ENCODE results near the gene AIMP1.

AIMP1 gene

DNA sequence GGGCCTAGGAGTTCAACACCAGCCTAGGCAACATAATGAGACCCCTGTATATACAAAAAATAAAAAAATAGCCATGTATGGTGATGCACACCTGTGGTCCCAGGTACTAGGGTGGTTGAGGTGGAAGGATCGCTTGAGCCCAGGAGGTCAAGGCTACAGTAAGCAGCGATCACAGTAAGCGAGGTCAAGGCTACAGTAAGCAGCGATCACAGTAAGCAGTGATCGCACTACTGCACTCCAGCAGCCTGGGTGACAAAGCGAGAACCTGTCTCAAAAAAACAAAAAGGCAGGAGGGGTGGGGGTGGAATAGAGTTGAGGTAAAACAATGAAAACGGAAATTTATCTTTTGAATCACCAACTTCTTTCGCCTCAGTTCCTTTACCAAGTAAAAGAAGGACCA lies 29.7 kb upstream of the AIMP1 start:
- TF ChIP-seq, protein P1, sequence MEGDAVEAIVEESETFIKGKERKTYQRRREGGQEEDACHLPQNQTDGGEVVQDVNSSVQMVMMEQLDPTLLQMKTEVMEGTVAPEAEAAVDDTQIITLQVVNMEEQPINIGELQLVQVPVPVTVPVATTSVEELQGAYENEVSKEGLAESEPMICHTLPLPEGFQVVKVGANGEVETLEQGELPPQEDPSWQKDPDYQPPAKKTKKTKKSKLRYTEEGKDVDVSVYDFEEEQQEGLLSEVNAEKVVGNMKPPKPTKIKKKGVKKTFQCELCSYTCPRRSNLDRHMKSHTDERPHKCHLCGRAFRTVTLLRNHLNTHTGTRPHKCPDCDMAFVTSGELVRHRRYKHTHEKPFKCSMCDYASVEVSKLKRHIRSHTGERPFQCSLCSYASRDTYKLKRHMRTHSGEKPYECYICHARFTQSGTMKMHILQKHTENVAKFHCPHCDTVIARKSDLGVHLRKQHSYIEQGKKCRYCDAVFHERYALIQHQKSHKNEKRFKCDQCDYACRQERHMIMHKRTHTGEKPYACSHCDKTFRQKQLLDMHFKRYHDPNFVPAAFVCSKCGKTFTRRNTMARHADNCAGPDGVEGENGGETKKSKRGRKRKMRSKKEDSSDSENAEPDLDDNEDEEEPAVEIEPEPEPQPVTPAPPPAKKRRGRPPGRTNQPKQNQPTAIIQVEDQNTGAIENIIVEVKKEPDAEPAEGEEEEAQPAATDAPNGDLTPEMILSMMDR (IDR thresholded peaks at IDR 0.05), result no peak
- TF ChIP-seq ZFX (IDR thresholded peaks at IDR 0.05; ENCODE audit: borderline replicate concordance), result no peak

DNA sequence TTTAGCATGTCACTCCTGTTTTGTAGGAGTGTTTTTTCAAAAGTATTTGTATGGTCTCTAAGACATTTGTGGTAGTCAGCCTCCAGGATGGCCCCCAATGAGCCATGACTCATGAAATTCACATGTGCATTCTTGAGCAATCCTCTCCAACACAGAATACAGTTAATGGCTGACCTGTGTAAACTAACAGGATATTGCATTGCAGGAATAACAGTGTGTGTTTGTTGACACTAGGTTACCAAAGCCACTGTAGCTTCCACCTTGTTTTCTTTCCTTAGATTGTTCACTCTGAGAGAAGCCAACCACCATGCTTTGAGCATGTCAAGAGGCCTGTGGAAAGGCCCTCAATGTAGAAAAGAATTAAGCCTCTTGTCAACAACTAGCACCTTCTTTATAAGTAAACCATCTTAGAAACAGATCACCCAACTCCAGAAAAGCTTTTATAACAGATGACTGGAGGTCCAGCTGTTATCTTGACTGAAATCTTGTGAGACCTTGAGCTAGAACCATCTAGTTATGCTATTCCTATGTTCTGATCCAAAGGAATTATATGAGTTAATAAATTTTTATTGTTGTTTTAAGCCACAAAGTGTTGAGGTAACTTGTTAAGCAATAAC lies 28.9 kb upstream of the AIMP1 start:
- TF ChIP-seq, protein P1 (IDR thresholded peaks at IDR 0.05), result no peak
- no peak for TF ChIP-seq ZFX (IDR thresholded peaks at IDR 0.05; ENCODE audit: borderline replicate concordance)
- no peak overlapping the region for H3K27ac ChIP-seq

More for the DNA sequence above, 29.7 kb upstream of the AIMP1 start:
- no peak overlapping the region for H3K27ac ChIP-seq

DNA sequence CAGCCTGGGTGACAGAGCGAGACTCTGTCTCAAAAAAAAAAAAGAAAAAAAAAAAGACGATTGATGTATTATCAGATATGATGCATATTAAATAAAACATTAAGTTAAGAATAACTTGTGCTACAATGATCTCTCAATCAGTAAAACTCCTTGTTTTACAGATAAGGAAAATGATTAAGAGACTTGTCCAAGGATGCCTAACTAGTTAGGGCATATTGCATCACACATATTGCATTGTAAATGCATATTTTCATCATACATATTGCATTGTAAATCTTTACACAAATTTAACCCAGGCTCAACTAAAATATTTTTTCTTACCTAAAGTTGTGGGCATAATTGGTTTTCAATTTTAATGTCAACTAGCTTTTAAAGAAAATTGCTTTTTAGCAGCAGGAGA lies 26.6 kb upstream of the AIMP1 start:
- TF ChIP-seq, protein P1 (IDR thresholded peaks at IDR 0.05), result no peak
- no peak for TF ChIP-seq ZFX (IDR thresholded peaks at IDR 0.05; ENCODE audit: borderline replicate concordance)
- no peak overlapping the region for H3K27ac ChIP-seq

DNA sequence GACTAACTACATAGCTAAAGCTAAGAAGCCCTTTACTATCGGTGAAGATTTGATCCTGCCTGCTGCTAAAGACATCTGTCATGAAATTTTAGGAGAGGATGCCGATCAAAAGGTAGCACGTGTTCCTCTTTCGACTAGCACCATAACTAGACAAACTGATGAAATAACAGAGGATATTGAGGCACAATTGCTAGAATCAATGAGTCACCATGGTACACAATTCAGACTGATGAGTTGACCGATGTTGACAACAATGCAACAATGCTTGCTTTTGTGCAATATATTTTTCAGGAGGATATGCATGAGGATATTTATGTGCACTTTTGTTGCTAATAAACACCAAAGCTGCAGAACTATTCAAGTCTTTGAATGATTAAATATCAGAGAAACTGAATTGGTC lies 24.7 kb upstream of the AIMP1 start:
- TF ChIP-seq ZFX (IDR thresholded peaks at IDR 0.05; ENCODE audit: borderline replicate concordance), result no peak
- TF ChIP-seq, protein P1 (IDR thresholded peaks at IDR 0.05), result no peak

DNA sequence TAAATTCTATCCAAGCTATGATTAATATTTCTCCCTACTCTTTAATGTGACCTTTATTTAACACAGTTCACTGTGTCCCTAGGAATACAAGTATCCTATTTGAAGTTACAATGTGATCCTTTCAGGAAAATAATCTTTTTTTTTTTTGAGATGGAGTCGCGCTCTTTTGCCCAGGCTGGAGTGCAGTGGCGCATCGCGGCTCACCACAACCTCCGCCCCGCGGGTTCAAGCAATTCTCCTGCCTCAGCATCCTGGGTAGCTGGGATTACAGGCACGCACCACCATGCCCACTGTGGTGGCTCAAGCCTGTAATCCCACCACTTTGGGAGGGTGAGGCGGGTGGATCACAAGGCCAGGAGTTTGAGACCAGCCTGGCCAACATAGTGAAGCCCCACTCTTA lies 22.3 kb upstream of the AIMP1 start:
- TF ChIP-seq, protein P1 (IDR thresholded peaks at IDR 0.05), result no peak
- H3K27ac ChIP-seq, result no peak overlapping the region

More for the DNA sequence above, 24.7 kb upstream of the AIMP1 start:
- H3K27ac ChIP-seq, result no peak overlapping the region

DNA sequence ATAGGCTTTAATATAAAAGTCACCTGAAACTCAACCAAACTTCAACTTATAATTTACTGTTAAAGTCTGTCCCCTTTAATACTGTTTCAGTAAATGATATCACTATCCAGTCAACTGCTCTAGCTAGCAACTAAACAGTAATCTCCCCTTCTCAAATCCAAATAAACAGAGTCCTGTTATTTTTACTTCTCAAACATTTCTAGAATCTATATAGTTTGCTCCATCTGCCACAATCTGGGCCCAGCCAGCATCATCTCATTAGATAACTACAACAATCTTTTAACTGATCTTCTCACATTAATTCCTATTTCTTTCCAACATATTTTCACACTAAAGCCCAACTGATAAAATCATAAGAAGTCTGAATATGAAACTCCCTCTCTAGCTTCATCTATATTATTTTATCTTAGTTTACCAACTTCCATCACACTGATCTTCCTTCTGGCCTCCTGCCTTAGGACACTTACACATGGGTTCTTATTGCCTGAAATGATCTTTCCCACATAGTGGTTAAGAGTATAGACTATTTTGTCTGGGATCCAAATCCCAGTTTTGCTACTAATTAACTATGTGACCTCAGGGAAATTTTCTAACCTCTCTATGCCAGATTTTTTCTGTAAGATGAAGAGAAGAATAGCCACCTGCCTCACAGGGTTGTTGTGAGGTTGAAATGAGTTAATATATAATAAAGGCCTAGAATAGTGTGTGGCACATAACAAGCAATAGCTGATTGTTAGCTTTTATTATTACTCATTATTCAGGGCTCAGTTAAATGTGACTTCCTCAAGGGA lies 18.9 kb upstream of the AIMP1 start:
- no peak overlapping the region for H3K27ac ChIP-seq
- no peak for TF ChIP-seq ZFX (IDR thresholded peaks at IDR 0.05; ENCODE audit: borderline replicate concordance)
- TF ChIP-seq, protein P1 (IDR thresholded peaks at IDR 0.05), result no peak

DNA sequence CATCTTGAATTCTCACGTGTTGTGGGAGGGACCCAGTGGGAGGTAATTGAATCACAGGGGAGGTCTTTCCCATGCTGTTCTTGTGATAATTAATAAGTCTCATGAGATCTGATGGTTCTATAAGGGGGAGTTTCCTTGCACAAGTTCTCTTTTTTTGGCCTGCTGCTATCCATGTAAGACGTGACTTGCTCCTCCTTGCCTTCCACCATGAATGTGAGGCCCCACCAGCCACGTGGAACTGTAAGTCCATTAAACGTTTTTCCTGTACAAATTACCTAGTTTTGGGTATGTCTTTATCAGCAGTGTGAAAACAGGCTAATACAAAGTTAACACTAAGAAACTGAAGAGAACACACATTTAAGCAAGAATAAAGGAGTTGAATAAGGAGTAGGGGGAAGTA lies 16.4 kb upstream of the AIMP1 start:
- TF ChIP-seq, protein P1 (IDR thresholded peaks at IDR 0.05), result no peak
- no peak for TF ChIP-seq ZFX (IDR thresholded peaks at IDR 0.05; ENCODE audit: borderline replicate concordance)
- H3K27ac ChIP-seq, result no peak overlapping the region

All from 22Rv1 (cell line).